Measurements from ENCODE around the gene PHF3. TPM values are rescaled to one million over a fixed set of nuclear protein-coding genes. Genes with fewer than 3 reads are reported as not detected.

PHF3 gene, protein sequence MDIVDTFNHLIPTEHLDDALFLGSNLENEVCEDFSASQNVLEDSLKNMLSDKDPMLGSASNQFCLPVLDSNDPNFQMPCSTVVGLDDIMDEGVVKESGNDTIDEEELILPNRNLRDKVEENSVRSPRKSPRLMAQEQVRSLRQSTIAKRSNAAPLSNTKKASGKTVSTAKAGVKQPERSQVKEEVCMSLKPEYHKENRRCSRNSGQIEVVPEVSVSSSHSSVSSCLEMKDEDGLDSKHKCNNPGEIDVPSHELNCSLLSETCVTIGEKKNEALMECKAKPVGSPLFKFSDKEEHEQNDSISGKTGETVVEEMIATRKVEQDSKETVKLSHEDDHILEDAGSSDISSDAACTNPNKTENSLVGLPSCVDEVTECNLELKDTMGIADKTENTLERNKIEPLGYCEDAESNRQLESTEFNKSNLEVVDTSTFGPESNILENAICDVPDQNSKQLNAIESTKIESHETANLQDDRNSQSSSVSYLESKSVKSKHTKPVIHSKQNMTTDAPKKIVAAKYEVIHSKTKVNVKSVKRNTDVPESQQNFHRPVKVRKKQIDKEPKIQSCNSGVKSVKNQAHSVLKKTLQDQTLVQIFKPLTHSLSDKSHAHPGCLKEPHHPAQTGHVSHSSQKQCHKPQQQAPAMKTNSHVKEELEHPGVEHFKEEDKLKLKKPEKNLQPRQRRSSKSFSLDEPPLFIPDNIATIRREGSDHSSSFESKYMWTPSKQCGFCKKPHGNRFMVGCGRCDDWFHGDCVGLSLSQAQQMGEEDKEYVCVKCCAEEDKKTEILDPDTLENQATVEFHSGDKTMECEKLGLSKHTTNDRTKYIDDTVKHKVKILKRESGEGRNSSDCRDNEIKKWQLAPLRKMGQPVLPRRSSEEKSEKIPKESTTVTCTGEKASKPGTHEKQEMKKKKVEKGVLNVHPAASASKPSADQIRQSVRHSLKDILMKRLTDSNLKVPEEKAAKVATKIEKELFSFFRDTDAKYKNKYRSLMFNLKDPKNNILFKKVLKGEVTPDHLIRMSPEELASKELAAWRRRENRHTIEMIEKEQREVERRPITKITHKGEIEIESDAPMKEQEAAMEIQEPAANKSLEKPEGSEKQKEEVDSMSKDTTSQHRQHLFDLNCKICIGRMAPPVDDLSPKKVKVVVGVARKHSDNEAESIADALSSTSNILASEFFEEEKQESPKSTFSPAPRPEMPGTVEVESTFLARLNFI (N-terminal part only)
- total RNA-seq: 53.4 and 67.9 TPM in 2 replicates

DNA sequence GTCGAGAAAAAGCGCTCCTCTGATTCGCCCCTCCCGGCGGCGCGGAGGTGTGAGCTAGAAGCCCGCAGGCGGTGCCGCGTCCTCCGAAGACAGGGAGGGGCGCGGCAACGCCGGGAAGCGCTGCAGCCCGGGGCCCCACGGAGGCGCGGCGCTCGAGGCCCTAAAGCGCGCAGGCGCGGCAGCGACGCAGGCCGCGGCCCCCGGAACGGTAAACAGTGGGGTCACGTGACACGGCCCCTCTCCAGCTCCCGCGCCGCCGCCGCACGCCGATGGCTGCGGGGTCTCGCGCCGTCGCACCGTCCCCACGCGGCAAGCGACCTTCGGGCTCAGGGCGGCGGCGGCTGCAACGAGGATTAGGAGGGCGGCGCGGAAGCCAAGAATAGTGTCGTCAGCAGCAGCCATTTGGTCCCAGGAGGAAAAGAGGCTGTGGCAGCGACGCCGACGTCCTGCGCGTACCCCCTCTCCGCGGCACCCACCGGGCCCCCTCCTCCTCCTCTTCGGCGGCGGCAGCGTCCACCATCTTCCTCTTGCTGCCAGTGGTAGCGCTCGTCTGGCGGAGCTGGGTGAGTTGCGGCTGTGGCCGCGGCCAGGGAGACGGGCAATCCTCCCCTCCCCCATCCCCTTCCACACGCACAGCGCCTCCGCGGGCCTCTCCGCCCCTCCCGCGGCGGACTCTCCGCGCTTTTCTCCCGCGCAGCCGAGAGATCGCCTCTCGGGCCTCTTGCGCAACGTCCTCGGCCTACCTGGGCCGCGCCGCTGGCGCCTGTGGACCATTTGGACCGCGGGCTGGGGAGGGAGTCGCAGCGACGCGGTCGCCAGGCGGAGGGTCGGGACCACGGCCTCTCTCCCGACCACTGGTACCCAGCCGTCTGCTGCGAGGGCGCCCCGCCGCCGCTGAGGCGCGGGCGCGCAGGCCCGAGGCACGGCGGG lies at the start of gene PHF3:
Gene PHF3 (plus strand): TSS at position 215 of the 930 bp plus-strand sequence. CDS start 10,750 bp downstream, outside the sequence.
- DNase-seq: peak; percentile 90

DNA sequence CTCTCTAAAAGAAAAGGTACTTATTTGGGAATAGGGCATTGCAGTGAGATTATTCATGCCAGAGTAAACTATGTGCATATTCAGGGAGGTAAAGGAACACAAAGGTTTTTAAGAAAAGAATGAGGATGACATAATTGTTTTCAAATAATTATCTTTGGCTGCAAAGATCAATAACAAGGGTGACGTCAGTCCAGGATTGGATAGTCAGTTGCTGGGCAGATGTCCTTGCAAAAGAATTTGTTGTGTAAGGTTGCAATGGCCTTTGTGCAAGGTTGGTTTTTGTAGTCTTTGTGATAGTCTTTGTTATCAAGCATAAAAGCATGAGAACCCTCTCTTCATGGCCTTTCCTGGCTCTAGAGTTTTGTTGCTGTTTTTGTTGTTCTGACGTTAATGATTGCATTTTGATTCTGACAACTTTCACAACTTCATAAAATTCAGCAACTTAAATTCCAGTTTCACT lies 45.6 kb upstream of the PHF3 start:
- peak; percentile 21 for DNase-seq

DNA sequence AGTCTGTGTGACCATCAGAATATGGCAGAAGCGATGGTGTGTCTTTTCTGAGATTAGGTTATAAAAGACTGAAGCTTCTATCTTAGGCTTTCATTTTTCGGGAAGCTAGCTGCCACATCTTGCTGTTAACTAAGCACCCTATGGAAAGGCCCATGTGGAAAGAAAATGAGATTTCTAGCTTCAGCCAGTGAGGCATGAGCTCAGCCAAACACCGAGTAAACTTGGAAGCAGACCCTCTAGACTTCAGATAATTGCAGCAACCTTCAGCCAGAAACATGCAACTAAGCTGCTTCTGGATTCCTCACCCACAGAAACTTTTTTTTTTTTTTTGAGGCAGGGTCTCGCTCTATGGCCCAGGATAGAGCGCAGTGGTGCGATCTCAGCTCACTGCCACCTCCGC lies 42.7 kb upstream of the PHF3 start:
- DNase-seq: no peak

DNA sequence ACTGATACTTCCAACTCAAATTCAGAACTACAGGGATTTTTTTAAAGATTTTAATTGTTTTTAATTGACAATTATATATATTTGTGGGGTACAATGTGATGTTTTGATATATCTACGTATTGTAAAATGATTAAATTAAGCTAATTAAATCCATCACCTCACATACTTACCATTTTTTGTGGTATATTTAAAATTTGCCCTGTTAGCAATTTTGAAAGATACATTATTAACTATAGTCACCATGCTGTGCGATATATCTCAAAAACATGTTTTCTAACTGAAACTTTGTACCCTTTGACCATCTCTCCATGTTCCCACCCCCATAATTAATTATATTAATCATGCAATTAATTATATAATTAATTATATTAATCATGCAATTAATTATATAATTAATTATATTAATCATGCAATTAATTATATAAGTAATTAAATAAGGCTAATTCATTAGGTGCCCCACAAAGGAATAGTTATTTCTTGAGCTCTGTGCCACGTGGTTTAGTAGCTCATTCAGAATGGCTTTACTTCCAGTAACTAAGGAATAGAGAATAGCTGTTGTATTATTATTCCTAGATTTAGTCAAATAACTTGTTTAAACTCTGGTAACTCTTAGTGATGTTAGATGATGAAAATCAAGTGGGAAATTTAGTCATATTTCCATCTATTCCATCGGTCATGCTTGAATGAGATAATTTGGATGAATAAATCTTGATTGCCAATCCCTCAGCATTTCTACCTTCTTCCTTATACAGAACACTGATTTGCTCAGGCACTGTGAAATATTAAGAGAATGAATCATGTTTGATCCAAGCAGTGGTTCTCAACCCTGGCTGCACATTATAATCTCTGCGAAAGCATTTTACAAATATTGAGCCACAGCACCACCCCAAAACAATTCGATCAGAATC lies 38.2 kb upstream of the PHF3 start:
- no peak for DNase-seq

DNA sequence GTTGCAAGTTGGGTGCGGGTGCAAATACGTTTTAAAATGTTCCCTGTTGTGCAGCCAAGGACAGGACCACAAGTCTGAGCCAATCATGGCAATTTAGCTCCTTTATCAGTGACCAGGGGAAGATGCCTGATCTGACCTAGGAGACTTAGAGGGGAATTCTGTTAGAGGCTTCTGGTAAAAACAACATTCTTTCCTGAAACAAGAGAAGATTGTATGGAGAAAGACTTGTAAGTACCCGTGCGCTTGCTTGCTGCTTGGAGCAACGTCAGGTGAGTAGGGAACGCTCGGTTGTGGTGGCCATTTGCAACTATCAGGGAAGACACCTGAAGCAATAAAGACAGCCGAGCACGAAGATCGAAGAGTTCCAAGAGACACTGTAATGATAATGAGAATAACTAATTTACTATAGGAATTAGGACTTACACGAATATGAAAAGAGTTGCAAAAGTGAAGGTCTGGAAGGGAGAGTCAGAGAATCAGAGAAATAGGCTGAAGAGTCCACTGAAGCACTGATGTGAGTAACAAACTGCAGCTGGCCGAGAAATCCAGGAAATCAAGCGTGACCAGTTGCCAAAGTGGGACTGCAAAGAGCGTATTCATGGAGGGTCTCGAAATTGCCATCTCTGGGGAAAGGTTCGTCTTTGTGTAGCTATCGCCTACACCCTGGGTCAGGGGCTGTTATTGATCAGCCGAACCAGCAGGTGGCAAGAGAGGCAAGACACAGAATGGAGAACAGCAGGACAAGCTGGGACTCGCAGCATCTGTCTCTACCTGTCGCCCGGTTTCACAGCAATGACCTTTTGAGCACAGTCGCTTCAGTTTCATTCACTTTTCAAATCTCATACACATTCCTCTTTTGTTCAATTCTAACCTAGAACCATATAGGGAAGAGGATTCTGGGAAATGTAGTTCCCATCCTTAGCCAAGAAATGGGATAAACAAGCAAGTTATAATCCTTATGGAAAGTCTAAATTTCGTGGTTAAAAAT lies 37.3 kb upstream of the PHF3 start:
- DNase-seq: peak; percentile 70

DNA sequence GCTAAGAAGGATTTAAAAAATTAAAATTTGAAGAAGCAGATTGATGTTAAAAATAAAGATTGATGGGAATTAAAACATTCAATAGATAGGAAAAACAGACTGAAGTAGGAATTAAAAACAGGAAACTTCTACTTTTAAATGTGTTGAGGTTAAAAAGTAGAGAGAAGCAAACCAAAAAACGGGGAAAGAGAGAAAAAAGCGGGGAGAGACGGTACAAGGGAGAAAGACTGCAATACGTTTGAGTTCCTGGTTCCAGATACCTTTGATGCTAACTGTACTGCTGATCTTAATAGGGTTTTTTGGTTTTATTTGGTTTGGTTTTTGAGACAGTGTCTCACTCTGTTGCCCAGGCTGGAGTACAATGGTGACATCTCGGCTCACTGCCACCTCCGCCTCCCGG lies 36.4 kb upstream of the PHF3 start:
- no peak for DNase-seq

DNA sequence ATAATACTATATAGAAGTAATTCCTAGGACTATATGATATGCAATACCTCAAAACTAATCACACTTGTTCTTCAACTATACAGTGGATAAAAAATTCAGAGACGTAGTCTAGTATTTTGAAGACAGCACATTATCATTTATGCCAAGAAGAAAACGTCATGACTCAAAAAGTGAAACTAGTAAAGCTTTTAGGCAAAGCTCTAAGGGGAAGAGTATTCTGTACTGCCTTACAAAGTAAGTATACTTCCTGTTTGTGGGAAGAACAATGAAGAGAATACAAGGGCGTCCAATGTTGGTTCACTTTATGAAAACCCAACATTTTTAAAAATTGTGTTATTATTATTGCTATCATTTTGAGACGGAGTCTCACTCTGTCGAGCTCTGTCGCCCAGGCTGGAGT lies 35.5 kb upstream of the PHF3 start:
- DNase-seq: no peak

DNA sequence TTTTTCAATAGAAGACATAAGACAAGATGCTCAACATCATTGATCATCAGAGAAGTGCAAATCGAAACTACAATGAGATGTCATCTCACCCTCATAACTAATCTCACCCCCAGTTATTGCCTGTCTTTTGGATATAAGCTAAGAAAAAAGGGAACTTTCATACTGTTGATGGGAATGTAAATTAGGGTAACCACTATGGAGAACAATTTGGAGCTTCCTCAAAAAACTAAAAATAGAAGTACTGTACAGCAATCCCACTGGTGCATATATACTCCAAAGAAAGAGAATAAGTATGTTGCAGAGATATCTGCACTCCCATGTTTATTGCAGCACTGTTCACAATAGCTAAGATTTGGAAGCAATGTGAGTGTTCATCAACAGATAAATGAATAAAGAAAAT lies 26.4 kb upstream of the PHF3 start:
- DNase-seq: no peak

DNA sequence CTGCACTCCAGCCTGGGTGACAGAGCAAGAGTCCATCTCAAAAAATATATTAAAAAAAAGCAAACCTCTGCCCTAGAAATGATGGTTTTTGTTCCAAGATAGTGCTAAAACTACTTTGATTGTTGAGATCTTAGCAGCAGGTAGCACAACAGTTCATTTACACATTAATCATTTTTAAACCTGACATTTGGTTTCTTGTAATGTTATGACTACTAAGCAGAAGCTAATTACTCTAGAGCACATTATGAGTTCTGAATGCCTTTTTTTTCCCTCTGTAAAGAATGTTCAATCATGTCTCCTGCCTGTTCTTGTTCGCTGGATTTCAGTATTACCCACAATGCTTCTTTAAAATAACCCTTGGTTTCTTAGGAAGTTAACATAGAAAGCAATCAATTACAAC lies 24.7 kb upstream of the PHF3 start:
- no peak for DNase-seq

DNA sequence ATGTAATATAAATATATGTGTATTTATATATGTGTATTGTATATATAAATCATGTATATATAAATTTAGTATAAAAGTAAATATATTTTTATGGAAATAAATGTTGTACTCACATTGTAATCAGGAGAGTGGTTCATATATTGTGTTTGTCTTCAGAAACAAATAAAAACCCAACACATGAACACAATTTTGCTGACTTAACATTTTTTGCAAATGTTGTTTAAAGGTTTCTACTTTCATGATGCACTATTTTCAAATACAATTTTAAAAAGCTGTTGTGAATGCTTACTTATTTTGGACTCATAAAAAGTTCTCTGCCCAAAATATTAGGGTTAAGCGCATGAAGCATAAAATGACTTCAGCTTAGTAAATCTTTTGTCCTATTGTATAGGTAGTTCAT lies 24.0 kb upstream of the PHF3 start:
- no peak for DNase-seq

DNA sequence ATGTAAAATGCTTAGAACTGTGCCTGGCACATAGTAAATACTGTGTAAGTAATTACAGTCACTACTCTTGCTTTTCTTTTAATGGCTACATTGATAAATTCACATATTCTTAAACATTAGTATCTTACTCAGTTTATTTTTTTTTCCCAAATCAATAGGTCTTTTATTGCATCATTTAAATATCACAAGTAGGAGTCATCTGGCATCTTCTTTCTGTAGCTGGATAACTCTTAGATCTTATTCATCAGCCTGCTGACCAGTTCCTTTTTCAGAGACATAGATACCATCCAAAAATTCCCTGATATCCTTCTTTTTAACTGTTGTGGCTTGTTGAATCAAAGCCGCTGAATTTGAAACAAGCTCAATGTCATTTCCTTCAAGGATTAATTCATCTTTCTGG lies 20.0 kb upstream of the PHF3 start:
- no peak for DNase-seq

DNA sequence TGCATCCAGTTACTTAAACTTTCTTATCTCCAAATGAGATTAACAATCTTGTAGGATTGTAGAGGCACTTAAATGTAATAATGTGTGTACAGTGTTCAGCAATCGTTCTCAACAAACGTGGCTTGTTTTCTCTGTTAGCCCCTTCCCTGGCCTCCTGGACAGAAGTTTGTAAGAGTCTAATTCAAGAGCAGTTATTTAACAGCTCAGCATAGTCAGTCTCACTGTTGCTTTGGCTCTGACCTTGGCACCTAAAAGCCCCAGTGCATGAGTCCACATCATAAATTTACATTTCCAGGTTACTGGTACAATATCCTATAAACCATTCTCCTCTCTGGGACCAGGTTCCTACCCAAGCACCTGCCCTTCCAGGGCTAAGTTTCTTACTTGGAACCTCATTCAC lies 11.5 kb upstream of the PHF3 start:
- DNase-seq: no peak

DNA sequence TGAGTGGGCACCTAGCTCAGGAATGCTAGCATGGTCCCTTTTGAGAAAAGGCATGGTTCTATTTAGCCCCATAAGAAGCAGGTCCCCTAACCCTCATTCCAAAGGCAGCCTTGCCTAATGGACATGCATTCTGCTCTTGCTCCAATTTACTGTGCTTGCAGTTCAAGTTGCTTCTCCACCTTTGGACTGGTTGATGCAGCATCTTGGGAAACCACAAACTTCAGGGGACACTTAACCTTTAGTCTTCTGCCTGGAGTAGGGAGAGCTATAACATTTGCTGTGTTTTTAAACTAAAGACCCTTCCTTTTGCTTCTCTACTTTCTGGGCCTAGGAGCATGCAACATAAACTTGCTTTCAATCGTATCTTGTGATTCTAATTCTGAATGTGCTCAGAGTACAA lies 5.1 kb upstream of the PHF3 start:
- no peak for DNase-seq

DNA sequence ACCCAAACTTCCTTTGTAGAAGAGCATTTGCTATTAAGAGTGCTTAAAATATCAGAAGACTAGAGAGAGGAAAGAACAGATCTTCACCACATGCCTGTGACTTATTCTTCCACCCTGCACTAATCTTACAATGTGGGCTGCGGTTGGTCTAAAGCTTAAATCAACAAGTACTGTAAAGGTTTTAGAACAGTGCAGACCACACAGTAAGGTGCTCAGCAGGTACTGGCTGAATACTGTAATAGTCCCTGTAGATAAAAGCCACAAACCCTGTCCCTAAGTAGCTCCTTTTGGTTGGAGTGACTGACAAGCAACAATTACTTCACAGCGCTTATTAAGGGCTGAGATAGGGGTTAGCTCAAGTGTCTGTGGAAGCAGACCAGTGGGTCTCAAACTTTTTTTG lies 972 bp upstream of the PHF3 start:
- no peak for DNase-seq

DNA sequence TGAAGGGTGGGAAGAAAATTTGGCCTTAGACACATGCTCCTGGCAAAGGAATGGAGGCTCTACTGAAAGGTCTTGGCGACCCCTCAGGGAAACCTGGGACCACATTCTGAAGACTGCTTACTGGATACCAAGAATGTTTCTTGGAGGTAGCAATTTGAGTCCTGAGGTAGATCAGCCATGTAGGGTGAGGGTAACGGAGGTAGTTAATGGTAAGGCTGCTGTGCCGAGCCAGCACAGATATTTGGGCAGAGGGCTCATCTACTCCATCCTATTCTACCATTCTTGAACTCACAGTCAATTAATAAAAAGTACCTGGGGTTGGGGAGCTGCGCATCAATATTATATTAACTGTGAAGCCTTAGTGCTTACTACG lies 401 bp upstream of the PHF3 start:
- no peak for DNase-seq

DNA sequence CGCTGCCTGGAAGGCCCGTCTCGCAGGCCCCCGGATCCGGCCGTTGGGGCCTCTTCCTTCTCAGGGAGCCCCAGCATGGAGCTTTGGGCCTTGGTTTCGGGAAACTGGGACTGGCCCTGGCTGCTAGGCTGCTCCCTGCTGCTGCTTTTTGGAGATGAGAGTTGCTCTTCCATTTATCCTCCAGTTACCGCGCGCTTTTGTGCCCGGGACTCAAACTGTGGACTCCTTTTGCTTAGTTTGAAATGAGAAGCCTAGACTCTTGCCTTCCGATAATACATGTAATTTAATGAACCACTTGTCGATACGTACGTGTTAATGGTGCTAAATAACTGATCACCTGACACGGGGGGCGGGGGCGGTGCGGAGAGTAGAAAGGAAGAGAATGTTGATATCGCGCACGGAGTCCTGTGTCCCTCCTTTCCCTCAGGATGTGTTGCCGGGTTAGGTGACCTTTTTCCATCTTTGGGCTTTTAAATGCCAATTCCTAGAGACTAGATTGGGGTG lies 968 bp downstream of the PHF3 start:
- peak; percentile 67 for DNase-seq

DNA sequence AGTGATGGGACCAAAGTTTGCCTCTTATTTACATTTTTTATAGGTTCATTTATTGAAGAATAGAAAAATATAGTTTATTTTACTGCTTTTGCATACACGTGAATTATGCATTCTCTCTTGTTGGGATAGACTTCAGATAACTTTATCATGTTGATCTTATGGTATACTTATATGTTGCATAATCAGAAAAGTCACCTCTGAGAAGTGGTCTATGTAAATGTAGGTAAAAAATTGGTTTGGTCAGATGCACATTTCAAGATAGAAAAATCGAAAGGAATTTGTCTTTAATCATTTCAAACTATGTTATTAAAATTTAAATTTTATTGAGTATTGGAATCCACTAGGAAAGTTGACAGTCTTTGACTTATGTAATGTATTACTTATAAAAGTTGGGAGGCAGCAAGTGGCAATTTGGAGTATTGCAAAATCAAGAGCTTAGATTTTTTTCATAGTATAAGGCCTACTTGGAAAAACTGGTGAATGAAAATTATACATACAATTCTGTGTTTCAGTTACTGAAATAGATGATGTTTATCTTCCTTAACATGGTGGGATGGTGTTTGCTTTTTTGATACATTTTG lies 2.4 kb downstream of the PHF3 start:
- DNase-seq: no peak

DNA sequence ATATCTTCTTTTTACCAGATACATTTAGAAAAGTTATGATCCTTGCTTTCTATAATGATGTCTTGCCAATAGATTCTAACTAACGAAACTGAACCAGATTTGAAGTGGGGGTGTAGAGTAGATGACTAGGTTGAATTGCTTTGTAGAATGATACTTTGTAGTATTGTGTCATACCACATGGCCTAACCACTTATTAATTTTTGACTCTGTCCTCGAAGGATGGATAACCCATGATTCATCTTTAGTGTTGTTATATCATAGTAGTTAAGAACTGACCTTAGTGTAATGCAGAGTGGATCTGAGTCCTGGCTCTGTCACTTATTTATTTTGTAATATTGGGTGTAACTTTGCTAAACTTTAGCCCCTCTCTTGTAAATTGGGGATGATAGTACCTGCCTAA lies 4.5 kb downstream of the PHF3 start:
- DNase-seq: no peak

DNA sequence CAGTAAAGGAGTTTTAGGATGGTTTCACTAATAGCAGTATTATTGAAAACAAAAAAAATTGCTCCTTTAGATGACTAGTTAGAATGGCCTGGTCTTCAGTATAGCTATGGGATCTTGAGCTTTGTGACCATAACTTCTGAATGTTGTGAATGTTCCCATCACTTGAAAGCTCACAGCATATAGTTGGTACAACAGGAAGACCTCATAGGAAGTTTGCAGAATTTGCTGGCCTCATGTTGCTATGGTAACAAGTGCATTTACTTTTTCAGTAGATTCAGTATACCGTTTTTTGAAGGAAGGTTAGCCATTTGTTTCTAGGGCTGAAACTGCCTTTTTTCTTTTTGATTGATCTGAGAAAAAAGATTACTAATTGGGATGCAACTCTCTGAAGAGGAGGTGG lies 8.3 kb downstream of the PHF3 start:
- peak; percentile 74 for DNase-seq
